ENCODE data around the gene ASB5. TPM values are rescaled to one million over a fixed set of nuclear protein-coding genes. Genes with fewer than 3 reads are reported as not detected.

Gene ASB5
- total and polyA plus RNA-seq, 2 of the 8 experiments (the other 6 are each of a cell fraction or from before 2014, with no cell fraction given) = 0.02 TPM; not detected in 1

DNA sequence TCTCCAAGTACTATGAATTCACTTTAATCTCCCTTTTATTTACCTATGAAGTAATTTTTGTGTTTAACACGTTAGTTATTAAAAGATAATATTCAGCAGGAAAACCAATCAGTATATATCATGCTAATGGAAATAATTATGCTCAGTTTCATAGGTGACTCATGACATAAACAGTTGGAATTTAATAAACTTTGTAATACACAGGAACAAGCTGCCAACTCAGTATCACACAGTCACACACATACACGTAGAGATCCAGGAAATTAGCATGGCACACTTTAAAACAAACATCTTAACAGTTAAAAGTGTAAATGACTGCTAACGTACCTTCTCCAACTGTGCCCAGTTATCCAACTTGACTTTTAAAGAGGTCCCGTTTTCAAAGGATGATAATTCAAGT lies 75.9 kb downstream of the ASB5 start (continued):
- TF ChIP-seq, protein P1, sequence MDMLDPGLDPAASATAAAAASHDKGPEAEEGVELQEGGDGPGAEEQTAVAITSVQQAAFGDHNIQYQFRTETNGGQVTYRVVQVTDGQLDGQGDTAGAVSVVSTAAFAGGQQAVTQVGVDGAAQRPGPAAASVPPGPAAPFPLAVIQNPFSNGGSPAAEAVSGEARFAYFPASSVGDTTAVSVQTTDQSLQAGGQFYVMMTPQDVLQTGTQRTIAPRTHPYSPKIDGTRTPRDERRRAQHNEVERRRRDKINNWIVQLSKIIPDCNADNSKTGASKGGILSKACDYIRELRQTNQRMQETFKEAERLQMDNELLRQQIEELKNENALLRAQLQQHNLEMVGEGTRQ (IDR thresholded peaks at IDR 0.05; ENCODE audit: low read length) = no peak
- no peak for TF ChIP-seq TBP (IDR thresholded peaks at IDR 0.05; ENCODE audit: low read depth, low read length)

Measured in H1 (cell line).